Endothelial cell (in vitro differentiated cells): ENCODE results near the gene NKD1. TPM values are rescaled to one million over a fixed set of nuclear protein-coding genes. Genes with fewer than 3 reads are reported as not detected.

Source experiments
- DNase-seq: peaks from one replicate; pipeline ENCODE4 v3.0.0; 2021; ENCODE audit warnings: low spot score
- H3K27ac Mint-ChIP-seq: one replicate; pipeline ENCODE4 v1.8.0; 2021; ENCODE audit warnings: mixed read lengths, inconsistent platforms; ENCODE audit not compliant: unreplicated experiment
- H3K27me3 Mint-ChIP-seq: one replicate; pipeline ENCODE4 v1.8.0; 2021; ENCODE audit warnings: mild to moderate bottlenecking, moderate library complexity, mixed read lengths, inconsistent platforms; ENCODE audit not compliant: unreplicated experiment
- H3K36me3 Mint-ChIP-seq: one replicate; pipeline ENCODE4 v1.8.0; 2021; ENCODE audit warnings: mild to moderate bottlenecking, low read depth, mixed read lengths, inconsistent platforms; ENCODE audit not compliant: unreplicated experiment
- H3K4me1 Mint-ChIP-seq: one replicate; pipeline ENCODE4 v1.8.0; 2021; ENCODE audit warnings: mild to moderate bottlenecking, mixed read lengths, inconsistent platforms; ENCODE audit not compliant: unreplicated experiment
- H3K4me3 Mint-ChIP-seq: one replicate; pipeline ENCODE4 v1.8.0; 2021; ENCODE audit warnings: mild to moderate bottlenecking, mixed read lengths, inconsistent platforms; ENCODE audit not compliant: unreplicated experiment
- H3K9me3 Mint-ChIP-seq: one replicate; pipeline ENCODE4 v1.8.0; 2021; ENCODE audit warnings: mixed read lengths, inconsistent platforms; ENCODE audit not compliant: unreplicated experiment
- CTCF ChIP-seq: fragments of 200-600 bp; sonication (generic); IDR thresholded peaks from one replicate; pipeline ENCODE4 v1.5.0; 2021; ENCODE audit warnings: antibody characterized with exemption; ENCODE audit not compliant: unreplicated experiment
- total RNA-seq: library from RNA; stranded (reverse); fragmentation: NEBNext Ultra II Directional; extraction: Animal tissue kit (Norgen Biotek cat#: 25700); gene quantifications from one replicate; pipeline ENCODE4 v1.2.1, GENCODE V29; 2021; ENCODE audit not compliant: unreplicated experiment

The NKD1 gene
- total RNA-seq, 1 donor from 2014 or later: 2.4 TPM

DNA sequence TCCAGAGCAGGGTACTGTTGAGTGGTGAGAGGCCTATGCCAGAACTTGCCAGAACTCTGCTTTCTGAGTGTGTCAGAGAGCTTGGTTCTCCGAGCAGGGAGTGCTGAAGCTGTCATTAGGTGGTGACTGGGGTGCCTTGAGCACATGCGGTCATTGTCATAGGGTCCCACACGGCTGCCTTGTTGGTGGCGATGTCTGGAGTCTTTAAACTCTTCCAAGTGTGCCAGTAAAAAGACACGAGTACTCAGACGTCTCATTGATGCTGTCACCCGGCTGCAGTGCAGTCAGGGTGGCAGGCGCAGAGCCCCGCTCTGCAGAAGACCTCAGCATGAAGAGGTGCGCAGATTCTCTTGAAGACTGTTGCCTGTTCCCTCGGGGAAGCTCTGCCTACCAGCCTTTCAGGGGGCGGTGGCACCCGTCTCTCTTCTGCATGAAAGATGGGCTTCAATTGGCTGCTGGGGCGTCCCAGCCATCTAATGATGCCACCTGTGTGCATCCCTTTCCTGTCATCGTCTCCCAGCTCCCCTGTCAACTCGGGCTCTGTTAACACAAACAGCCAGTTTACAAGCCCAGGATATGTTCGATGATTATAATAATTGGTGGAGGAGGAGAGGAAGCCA lies 58.3 kb downstream of the NKD1 start:
- TF ChIP-seq CTCF: no peak
- Mint-ChIP-seq H3K4me3 (no peak overlapping the region), H3K36me3 (no peaks in the 10 kb centered on the region), H3K27me3 (peaks cover 3% of the 10 kb centered on the region), H3K9me3 (no peaks in the 10 kb centered on the region), H3K27ac (no peak overlapping the region), H3K4me1 (peaks cover 4% of the 10 kb centered on the region)
- DNase-seq: no peak

GRCh38 chr16:50607051-50607431 lies 58.8 kb downstream of the NKD1 start:
- no peak for DNase-seq
- Mint-ChIP-seq H3K4me1 (peaks cover 4% of the 10 kb centered on the region), H3K9me3 (no peaks in the 10 kb centered on the region), H3K27me3 (peaks cover 6% of the 10 kb centered on the region), H3K4me3 (no peak overlapping the region), H3K36me3 (no peaks in the 10 kb centered on the region), H3K27ac (no peak overlapping the region)
- TF ChIP-seq CTCF: no peak

DNA sequence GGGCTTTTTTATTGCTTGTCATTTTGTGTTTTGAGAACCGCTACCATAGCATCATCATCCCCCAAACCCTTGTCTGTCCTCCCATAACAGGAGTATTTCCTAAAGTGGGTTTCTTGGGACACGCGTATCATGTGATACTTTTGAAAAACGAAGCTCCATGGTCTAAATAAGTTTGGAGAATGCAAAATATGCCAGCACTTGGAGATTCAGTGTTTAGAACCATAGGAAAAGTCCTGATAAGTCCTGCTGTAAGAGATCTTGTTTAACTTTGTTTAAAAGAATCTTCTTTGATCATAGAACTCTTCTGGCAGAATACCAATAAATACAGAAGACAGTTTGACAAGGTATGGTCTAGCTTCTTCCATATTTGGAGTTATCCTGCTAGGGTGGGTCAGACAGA lies 59.3 kb downstream of the NKD1 start:
- H3K4me1 Mint-ChIP-seq: peaks cover 6% of the 10 kb centered on the region
- no peak overlapping the region for H3K4me3 Mint-ChIP-seq
- no peaks in the 10 kb centered on the region for H3K36me3 Mint-ChIP-seq
- peaks cover 6% of the 10 kb centered on the region for H3K27me3 Mint-ChIP-seq
- no peak overlapping the region for H3K27ac Mint-ChIP-seq
- no peaks in the 10 kb centered on the region for H3K9me3 Mint-ChIP-seq
- no peak for TF ChIP-seq CTCF
- no peak for DNase-seq

DNA sequence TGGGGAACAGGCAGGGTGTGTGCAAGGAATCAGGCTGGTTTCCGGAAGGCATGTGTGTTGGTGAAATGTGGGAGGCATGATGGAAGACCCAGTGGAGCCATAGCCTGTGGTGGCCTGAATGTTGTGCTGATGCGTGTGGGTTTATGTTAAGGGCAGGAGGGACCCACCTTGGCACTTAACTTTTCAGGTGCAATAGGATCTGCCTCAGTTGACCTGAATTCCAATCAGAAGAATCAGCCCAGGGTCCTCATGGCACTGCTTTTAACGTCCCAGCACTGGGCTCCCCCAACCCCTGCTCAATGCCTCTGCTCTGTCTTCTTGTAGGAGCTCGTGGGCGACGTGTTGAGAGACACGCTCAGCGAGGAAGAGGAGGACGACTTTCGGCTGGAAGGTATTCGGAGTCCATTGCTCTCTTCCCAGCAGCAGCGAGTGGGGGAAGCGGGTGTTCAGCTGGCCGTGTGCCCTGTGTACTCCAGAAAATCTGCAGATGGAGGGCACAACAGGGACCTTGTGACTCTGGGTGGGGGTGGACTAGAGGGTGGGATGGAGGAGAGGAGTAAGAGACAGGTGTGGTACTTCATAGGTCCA lies 59.9 kb downstream of the NKD1 start:
- no peak overlapping the region for H3K27ac Mint-ChIP-seq
- H3K4me1 Mint-ChIP-seq: peaks cover 13% of the 10 kb centered on the region
- H3K4me3 Mint-ChIP-seq: no peak overlapping the region
- H3K36me3 Mint-ChIP-seq: no peaks in the 10 kb centered on the region
- peaks cover 6% of the 10 kb centered on the region for H3K27me3 Mint-ChIP-seq
- no peaks in the 10 kb centered on the region for H3K9me3 Mint-ChIP-seq
- no peak for DNase-seq
- no peak for TF ChIP-seq CTCF

DNA sequence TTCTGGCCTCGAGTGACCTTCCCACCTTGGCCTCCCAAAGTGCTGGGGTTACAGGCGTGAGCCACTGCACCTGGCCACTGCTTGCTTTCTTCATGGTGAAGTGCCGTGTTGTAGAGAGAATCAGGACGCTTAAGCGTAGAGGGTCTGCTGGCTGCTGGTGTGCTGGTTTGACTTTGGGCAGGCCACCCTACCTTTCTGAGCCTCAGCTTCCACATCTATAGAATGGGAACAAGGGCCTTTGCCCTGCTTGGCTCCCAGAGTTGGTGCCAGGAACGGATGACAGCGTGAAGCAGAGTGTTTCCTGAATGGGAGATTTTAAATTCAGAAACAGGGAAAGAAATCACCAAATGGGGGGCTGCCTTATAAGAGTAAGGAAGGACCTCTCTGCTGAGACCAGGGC lies 60.9 kb downstream of the NKD1 start:
- Mint-ChIP-seq H3K9me3 (no peaks in the 10 kb centered on the region), H3K4me1 (peaks cover 15% of the 10 kb centered on the region), H3K4me3 (no peak overlapping the region), H3K27ac (no peak overlapping the region), H3K27me3 (peaks cover 6% of the 10 kb centered on the region), H3K36me3 (no peaks in the 10 kb centered on the region)
- DNase-seq: no peak
- TF ChIP-seq CTCF: no peak
